Kidney tubule cell (primary cell): Measurements from ENCODE around the gene CALD1.
A peak's percentile ranks its signal among the peaks of the same experiment; 100 is the strongest.

Experiments
- DNase-seq: peaks from one replicate; pipeline ENCODE4 v3.0.0-alpha.2; 2018; ENCODE audit warnings: low spot score

CALD1 gene

DNA sequence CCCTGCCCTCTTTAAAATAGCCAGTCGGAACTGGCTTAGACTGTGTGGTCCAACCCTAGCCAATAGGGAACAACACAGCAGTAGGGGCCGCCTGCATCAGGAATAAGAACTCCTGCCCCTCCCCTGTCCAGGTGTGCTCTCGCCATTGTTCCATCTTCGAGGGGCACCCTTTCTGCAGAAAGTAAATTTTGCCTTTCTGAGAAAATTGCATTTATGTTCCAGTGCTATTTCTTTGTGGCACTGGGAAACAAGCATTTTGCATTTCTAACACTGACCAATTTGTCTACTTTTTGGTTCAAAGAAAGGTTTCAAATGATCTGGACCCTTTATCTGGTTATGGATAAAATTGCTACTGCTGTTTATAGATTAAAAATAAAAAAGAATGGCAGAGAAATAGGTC, 116.6 kb downstream of the CALD1 start:
- DNase-seq, result no peak

DNA sequence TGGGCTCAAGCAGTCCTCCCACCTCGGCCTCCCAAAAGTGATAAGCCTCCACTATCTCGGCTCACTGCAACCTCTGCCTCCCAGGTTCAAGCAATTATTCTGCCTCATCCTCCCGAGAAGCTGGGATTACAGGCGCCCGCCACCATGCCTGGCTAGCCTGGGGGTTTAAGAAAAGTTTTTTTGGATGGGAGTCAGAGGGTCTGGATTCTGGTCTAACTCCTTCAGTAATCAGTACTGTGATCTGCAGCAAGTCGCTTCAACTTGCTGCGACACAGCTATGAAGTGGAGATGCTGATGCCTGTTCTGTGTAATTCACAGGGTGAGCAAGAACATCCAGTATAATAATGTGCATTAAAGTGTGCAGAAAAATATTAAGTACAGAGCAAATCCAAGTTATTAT, 118.5 kb downstream of the CALD1 start:
- DNase-seq, result no peak

DNA sequence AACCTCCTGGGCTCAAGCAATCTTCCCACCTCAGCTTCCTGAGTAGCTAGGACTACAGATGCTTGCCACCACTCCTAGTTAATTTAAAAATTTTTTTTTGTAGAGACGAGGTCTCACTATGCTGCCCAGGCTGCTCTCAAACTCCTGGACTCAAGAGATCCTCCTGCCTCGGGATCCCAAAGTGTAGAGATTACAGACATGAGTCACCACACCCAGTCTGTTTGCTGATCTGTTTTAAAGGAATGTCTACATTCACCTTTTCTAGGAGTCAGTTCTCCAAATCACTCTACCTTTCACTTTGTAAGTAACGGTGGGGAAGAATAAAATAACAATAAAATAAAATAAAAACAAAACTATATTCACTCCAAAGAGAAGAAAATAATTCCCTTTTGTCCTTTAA, 120.3 kb downstream of the CALD1 start:
- DNase-seq, result peak; percentile 82

DNA sequence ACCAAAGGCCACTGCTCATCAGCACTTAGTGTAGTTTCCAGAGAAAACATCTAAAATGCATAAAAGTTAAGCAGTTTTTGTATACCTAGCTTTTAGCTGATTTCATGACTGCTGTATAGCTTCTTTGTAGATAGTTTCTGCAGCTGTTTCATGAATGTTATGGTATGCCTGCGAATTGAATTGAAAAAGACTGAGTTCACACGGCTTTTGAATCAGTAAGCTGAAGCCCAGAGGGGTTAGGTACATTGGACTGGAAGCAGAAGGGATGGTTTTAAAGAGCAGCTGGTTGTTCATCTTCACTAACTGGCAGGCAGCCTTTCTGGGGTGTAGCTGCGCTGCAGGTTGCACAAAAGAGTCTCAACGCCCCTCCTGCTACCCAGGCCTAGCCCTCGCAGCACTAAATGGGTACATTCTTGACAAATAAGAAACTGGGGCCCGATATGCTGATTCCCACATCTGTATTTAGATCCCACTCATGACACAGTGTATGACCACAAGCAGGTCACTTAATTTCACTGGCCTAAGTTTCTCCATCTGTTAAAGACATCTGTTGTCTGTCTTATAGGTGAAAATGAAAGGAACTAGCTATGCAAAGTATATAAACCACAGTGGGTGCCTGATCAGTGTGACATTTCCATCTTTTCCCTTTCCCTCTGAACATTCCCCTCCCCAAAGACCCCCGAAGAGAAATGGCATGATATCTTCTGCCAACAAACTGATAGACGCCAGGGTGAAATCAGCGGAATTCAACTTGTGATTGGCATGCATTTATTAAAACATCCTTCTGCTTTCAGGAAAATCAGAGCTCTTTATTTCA, 120.9 kb downstream of the CALD1 start:
- DNase-seq, result no peak

DNA sequence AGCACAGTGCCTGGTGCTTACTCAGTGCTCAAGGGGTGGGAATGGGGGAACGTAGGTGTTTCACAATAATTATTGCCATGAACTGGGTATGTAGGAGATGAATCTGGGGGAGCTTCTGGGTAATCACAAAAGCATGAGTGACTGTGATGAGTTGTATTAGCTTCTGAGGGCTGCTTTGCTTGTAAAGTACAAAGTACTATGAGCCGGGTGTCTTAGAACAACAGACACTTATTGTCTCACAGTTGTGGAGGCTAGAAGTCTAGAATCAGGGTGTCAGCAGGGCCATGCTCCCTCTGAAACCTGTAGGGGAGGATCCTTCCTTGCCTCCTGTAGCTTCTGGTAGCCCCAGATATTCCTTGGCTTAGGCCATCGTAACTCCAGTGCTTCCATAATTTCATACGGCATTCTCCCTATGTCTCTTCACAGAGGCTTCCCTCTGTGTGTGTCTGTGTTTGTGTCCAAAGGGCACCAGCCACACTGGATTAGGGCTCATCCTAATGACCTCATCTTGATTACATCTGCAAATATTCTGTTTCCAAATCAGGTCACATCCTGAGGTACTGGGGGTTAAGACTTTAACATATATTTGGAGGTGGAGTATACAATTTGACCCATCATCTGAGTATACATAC, 122.1 kb downstream of the CALD1 start:
- no peak for DNase-seq

DNA sequence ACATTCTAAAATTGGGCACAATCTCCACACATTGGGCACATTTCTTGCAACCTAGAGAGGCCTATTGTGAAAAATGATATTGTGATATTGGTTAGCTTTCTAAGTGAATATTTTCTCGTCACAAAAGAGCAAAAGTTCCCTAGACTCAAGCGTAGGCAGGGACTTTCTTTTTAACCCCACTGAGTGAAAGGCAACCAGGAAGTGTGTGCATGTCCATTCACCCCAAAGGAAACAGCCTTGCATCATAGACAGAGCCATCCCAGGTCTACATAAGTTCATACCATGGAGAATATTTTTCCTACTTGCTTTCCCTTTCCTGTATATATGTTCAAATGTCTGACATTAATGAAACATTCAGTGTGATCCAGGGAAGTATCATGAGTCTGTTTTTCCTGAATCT, 122.6 kb downstream of the CALD1 start:
- DNase-seq, result no peak

DNA sequence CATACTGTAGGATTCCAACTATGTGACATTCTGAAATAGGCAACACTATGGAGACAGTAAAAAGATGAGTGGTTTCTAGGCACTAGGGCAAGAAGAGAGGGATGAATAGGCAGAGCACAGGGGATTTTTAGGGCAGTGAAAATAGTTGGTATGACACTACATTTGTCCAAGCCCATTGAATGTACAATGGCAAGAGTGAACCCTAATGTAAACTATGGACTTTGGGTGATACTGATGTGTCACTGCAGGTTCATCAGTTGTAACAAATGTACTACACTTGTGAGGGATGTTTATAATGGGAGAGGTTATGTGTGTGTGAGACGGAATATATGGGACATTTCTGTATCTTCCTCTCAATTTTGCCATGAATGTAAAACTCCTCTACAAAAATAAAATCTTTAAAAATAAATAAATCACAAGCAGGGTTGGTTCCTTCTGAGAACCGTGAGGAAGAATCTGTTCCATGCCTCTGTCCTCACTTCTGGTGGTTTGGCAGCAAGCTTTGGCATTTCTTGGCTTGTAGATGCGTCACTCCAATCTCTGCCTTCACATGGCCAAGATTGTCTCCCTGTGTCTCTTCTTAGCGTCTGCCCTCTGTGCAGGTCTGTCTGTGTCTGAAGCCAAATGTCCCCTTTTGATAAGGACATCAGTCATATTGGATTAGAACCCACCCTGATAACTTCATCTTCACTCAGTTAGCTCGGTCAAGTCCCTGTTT, 123.8 kb downstream of the CALD1 start:
- DNase-seq, result no peak

DNA sequence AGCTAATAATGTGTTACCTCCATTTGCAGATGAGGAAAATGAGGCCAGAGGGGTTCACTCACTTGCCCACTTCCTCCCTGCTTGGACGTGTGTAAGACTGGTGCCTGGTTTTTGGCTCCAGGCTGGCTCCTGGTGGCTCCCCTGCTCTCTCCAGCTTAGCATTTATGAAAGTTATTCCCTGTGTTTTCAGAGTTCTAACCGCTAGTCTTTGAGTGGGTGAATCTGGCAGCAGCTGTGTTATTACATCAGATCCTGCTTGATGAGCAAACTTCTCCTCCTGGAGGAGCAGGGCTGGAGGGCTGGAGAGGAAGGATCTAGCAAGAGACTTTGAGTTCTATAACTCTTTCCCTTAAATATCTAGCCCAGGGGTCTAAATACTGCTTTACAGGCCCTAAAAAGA, 125.9 kb downstream of the CALD1 start:
- DNase-seq, result peak; percentile 38

DNA sequence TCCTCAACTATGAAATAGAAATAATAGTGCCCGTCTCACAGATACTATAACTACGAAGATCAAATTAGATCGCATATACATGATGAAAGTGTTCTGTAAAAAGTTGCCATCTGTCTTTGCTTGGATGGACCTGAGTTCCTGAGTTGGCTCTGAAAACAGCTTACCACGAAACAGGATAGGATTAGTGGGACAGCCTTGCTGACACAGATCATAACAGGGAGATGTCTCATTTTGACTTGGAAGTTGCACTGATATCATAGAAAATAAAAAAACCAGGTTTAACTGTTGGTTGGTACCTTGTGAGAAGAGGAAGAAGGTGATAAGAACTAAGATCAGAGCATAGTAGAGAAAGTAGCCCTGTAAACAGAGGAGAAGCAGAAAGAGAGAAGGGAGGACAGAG, 127.6 kb downstream of the CALD1 start:
- DNase-seq, result no peak

DNA sequence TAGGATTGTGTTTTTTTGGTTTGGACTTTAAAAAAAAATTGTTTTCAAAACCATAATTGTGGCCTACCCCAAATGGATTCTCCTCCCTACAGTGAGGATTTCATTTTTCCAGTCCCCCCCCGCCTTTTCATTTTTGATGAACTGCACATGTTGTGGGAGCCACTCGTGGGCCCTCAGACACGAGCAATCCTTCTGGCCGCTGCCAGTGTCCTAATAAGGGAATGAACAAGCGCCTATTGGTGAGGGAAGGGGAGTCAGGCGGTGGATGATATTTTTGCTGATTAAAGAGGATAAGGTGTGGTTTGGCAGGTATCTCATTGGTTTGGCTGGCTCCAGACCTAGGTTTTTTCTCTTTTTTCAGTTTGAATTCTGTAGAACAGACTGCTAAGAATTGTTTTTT, 128.2 kb downstream of the CALD1 start:
- DNase-seq, result no peak

DNA sequence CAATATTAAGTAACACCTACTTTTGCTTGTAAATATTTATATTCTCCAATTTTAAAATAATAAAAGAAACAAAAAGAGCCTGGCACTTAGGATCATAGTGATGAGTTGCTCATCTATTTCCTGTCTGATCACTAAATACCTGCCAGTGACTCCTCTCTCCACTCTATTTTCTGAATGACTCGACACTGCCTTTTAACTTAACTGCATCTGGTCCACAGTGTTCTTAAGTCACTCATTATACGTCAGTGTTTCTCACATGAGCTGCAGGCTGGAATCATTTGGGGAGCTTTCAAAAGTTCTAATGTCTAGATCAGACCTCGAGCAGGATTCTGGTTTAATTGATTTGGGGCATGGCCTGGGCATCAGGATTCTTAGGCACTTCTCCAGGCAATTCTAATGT, 128.9 kb downstream of the CALD1 start:
- peak; percentile 73 for DNase-seq

DNA sequence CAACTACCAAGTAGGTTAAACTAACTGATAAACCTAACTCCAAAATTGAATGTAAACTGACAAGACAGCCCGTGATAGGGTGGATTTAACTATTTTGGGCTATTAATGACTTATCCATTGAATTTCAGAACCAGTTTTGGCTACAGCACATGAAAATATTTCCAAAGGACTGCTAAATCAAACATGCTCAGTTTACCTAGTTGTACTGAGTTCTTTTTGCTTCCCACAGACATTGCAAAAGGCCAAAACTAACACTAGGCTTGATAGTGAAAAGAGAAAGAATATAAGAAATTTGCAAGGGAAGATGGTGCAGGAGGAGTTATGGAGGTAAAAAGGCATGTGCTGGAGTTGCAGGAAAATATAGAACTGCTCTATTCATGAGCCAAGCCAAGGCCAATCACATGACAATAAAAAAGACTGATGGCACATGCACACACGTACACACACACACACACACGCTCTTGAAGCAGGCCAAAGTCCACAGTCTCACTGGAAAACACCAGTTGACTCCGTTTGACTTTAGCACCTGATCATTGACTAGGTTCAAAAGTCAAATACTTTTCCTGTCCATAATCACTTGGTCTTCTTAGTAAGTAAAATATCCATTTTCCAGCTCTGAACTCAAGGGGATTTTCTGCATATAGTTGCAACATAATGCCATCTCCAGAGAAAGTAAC, 130.9 kb downstream of the CALD1 start:
- no peak for DNase-seq

DNA sequence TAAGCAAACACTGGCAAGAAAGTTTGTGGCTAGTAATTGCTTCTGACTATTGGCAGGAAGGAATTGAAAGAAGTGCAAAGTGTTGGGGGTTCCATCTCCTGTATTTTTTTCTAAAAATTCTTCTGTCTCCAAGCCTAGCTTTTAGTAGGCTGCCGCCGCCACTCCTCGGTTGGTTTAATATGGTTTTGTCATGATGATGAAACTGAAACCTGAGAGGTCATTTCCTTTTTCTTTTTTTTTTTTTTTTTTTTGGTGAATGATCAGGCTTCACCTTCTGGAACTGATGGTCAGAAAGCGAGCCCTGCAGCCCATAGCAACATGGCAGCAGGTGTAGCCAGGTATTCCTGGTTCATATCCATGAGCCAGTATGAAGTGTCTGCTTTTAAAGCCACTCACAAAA, 131.5 kb downstream of the CALD1 start:
- no peak for DNase-seq

DNA sequence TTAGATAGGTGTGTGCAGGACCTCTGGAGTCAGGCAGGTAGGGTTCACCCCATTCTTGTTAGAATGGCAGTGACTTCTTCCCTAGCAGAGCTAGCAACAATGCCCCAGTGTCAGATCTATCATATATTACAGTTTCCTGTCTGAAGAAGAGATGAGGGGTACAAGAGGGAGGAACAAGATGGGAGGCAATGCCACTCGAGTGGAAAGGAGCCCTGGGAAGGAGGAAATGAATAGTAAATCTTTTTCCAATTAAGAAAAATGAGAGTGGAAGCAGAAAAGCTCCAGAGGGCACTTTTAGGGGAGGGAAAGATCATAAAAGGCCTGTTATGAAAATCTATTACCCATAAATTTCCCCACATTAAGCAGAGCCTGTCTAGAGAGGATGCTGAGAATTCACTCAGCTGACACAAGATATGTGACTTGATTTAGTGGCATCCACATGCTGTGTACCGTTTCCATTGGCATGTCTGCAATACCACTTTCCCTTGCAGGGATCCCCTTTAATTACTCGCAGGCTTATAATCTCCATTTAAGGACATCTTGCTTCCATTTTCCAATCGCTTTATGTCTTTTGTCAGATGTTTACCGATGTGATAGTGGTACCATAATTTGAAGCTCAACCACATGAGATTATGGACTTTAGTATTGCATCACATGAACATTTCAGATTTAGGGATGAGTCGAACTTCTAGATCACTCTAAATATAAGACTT, 136.9 kb downstream of the CALD1 start:
- DNase-seq, result no peak

DNA sequence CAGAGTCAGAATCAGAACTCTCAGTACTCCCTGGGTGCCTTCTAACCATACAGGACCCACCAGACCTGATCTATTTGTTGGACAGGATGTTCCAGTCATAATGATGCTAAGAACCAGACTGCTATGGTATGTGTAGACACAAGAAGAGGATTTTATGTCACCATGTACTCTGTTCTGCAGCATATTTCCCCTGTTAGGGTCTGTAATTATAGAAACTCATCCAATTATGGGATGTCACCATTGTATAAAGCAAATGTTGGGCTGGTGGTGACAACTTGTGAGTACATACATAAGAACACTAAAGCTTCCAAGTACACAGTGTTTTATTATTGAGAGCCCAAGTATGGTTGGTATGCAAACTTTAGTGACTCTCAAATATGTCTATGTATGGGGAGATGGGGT, 139.8 kb downstream of the CALD1 start:
- DNase-seq, result no peak

DNA sequence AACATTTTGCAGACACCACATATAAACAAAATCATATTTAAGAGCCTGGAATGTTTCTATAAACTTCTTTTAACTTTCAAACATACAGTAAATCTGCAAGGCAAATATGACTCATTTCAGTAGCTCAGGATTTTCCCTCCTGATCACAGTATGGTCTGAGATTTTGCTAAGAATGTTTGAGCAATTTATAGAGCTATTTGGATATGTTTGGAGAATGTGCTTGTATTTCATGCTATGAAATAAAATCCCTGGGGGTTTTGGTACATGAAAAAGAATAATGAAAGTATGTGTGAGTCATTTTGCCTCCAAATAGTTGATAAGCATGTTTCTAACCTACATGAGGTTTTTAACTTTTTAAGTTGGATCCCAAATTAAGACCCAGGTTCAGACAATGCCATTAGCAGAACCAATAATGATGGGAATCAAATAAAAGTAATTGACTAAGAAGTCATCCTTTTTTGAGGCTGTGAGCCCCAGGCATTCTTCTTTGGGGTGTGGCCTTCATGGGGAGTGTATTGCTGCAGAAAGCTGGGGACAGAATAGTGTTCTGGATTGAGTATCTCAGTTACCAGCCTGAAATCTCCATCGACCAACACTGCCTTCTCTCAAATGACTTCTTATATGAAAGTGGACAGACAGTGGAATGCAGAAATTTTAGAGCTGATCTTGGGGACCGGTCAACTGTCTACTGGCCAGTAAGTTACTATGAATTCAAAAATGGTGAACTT, 140.8 kb downstream of the CALD1 start:
- DNase-seq, result no peak

DNA sequence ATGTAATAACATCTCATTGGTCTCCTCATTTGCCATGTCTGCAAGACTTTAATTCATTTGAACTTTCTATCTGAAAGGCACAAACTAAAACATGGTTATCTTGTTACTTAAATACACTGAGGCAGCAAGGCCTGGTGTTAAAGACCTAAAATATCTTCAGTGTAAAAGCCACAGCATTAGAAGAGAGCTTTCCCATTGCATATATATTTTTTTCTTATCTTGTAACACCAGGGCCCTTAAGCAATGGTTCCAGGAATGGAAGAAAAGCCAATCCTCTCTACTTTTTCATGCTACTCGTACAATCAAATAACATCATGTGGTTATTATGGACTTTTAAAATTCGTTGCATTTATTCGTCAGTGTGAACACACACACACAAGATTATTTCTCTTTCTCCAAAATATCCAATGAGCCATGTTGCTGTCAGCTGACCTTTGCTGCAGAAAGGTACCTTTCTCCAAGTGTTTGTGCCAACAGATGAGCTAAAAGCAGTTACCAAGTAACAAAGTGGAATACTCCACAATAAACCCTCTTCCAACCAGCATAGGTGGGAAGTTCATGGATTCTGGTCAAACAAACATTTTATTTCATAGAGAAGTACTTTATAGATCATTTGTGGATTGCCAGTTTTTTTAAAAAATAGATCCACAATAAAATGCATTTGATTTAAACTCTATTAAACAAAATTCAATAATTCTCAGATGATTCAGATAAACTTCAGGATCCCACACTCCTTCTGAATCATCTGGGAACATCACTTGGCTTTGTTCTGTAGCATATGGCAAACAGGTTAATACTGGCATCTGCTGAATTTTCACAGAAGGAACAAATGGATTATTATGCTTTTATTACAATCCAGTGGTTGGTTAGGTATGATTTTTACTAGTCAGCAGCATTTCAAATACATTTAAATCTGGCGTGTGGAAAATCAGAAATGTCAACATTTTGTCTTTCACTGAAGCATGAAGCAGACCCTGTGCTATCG, 143.6 kb downstream of the CALD1 start:
- no peak for DNase-seq

DNA sequence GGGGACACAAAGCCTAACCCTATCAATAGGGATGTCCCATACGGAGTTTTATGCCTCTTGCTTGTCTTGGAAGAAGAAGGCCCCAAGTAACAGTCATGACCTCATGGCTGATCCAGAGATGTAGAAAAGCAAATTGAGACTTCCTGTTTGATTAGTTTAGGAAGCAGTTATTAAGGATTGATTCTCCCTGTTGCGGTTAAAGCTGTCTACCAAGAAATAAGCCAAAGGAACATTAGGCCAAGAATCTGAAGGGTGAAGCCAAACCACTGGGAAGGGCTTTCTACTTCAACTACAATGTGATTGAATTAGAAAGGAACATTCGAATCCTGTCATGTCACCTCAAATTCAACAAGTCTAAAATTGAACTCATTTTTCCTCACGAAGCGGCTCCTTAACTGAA, 146.3 kb downstream of the CALD1 start:
- no peak for DNase-seq

DNA sequence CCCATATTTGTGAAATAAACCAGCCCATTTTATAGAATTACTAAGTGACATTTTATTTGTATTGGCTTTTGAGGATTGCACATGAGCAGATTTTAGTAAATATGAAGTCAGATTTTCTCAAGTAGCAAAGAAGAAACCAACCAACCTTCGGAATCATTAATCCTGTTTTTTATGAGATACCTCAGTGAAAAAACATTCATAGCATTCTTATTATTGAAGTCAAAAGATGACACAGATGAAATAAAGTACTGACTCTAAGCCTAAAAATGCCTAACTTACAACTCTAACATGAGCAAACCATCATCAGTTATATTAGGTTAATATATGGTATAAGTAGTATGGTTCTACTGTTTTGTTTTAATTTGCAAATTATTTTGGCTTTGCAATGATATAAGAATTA, 147.0 kb downstream of the CALD1 start:
- no peak for DNase-seq

DNA sequence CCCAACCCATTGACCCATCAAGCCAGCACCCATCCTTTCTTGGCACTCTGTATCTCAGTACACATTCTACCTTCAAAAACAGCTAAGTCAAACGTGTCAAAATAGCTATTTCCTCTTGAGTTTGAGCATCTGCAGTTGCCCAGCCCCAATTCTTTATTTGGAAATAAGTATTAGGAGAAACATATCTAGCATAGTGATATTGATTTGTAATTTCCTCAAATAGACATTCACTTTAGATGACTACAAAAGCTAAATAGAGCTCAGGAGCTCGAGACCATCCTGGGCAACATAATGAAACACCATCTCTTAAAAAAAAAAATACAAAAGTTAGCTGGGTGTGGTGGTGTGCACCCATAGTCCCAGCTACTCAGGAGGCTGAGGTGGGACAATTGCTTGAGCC, 147.6 kb downstream of the CALD1 start:
- DNase-seq, result no peak
